OCI-LY3 (cell line): ENCODE measurements around the gene EYS.

Experiments
- EZH2phosphoT487 ChIP-seq: fragments of 200-600 bp; shearing (Covaris generic); IDR thresholded peaks from 2 replicates; pipeline ENCODE4 v1.6.1; 2018; ENCODE audit warnings: antibody characterized with exemption, mixed run types, low read depth
- TF ChIP-seq, protein P1 (sequence below): fragments of 200-600, 300-600 bp; sonication (generic); IDR thresholded peaks from 2 replicates; pipeline ENCODE4 v1.5.1; 2014; ENCODE audit warnings: antibody characterized with exemption, low read length, low read depth

GRCh38 chr6:65452333-65452732 lies 254.7 kb downstream of the EYS start:
- TF ChIP-seq, protein P1, sequence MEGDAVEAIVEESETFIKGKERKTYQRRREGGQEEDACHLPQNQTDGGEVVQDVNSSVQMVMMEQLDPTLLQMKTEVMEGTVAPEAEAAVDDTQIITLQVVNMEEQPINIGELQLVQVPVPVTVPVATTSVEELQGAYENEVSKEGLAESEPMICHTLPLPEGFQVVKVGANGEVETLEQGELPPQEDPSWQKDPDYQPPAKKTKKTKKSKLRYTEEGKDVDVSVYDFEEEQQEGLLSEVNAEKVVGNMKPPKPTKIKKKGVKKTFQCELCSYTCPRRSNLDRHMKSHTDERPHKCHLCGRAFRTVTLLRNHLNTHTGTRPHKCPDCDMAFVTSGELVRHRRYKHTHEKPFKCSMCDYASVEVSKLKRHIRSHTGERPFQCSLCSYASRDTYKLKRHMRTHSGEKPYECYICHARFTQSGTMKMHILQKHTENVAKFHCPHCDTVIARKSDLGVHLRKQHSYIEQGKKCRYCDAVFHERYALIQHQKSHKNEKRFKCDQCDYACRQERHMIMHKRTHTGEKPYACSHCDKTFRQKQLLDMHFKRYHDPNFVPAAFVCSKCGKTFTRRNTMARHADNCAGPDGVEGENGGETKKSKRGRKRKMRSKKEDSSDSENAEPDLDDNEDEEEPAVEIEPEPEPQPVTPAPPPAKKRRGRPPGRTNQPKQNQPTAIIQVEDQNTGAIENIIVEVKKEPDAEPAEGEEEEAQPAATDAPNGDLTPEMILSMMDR: no peak
- no peak for TF ChIP-seq EZH2phosphoT487
